HG02870 (cell line): ENCODE data around the gene KCNK17.

ENCODE experiments used
- ATAC-seq: cut with Tn5 transposase; IDR thresholded peaks from one replicate; pipeline ENCODE4 v1.9.1; 2021; ENCODE audit warnings: mild to moderate bottlenecking, moderate library complexity; ENCODE audit not compliant: unreplicated experiment

Gene KCNK17

GRCh38 chr6:39338397-39338796, 24.2 kb upstream of the KCNK17 start:
- no peak for ATAC-seq

DNA sequence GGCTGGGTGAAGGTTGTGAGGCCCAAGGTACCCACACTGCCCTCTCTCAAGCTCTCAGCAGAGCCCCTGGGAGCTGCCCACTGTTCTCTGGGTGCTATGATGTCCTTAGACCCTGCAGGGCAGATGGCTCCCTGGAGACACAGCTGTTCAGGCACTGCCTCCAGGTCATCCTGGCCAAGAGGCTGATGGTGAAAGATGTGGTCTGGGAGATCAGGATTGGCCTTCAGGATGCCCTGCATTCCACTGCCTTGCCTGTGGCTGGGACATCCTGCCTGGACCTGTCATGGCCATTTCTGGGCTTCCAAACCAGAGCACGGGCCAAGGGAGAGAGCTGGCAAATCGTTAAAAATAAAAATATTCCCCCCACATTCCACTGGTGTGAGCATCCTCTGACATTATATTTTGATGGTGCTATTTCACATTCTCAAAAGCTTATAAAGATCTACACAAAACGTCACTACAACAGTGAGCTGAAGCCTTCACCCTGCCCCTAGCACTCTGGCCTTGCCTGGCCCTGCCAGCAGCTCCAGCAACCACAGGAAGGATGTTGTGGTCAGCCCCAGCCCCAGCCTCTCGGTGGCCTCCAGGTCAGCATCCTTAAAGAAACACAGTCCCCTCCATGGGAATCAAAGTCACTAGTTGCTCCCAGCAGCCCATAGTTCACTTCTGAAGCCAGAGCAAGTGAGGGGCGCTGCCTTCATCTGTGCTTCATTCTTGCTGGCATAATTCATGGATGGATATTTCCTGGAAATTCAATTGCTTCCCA, 21.7 kb upstream of the KCNK17 start:
- ATAC-seq: no peak

- no peak for ATAC-seq
Measured at GRCh38 chr6:39333644-39334438, 19.6 kb upstream of the KCNK17 start.

GRCh38 chr6:39330476-39330875, 16.3 kb upstream of the KCNK17 start:
- no peak for ATAC-seq

DNA sequence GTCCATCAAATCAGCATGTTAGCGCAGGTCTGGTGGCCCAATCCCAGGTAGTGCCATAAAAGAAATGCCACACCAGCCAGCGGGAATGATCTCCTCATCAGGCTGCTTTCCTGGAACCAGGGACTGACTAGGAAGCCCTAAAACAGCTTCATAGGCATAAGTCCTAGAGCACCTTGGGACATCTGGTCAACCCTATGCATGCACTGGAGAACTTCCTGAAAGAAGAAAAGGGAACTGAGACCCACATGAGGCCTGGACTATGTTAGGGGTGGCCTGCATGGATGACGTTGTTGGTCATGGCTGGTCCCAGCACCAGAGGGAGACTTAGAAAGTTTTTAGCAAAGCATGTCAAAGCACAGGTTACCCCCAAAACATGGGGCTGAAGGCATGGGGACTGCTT, 15.8 kb upstream of the KCNK17 start:
- ATAC-seq: peak; percentile 90

GRCh38 chr6:39328066-39328465, 13.8 kb upstream of the KCNK17 start:
- ATAC-seq: no peak

DNA sequence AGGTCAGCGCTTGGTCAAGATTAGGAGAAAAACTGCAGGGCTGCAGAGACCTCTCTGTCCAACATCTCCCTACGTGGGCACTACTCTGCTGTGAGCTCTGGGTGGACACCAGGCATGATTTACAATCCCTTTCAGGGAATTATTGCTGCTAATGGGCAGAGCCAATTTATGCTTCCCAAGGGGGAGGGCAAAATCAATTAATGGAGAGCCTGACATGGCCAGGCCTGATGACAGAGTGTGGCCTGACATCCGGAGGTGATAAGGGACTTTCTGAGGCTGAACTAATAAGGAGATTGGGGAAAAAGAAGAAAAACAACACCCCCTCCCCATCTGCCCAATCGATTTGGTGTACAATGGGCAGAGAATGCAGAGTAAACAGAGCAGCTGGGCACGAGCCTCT, 13.3 kb upstream of the KCNK17 start:
- ATAC-seq: no peak

- ATAC-seq: no peak
Measured at GRCh38 chr6:39322306-39322850, 8.2 kb upstream of the KCNK17 start, which contains the start of gene KCNK16. Gene KCNK16, minus strand, starts transcription at chr6:39322702. Its CDS starts 162 bp downstream, at chr6:39322540.

DNA sequence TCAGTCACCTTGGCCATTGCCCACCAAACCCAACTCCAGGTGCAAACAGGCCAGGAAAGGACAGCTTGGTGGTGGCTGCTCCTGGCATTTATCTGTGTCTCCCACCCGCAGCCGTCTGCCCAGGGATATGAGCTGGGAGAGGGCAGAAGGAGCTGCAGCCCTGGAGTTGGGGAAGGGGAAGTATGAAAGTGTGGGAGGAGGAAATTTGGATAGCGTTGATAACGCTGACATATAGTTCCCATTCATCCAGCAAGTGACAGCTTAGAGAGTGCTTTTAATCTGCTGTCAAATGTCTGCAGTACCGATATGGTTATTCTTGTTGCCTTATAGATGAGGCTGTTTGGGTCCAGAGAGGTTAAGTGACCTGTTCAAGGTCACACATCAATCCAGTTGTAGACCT, 7.5 kb upstream of the KCNK17 start:
- ATAC-seq: no peak

GRCh38 chr6:39320363-39320984, 6.3 kb upstream of the KCNK17 start:
- ATAC-seq: no peak

DNA sequence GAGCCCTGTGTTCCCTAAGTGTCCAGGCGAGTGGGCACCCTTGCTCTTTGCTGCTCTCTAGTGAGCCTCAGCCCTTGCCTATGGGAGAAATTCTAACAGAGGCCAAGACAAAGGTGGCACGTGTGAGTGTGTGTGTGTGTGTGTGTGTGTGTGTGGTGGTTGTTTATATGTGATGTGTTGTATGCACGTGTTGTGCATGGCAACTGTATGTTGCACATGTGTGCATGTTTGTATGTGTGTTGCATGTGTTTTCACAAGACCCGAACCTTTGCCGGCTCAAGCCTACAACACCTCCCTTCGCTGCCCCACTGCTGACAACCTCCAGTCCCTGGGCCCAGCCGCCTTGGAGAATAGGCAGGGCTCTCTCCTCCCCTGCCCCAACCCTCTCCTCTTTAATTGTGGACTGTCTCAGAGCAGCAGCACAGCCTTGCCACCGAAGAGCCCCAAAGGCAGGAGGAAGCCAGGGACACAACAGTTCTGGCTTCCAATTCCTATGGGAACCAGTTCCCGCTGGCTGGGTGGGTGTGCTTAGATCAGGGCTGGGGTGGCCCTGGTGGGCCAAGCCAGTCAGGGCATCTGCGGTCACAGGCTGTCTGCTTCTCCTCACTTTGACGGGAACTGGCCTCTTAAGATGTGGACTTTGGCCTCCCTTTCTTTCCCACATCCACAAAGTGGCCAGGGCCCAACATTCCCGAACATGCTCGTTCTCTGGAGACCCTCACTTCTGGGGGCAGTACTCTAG, 5.6 kb upstream of the KCNK17 start:
- no peak for ATAC-seq

- ATAC-seq: no peak
Measured at GRCh38 chr6:39317256-39317655, 3.0 kb upstream of the KCNK17 start.

GRCh38 chr6:39313526-39314272, 520 bp downstream of the KCNK17 start:
- no peak for ATAC-seq

GRCh38 chr6:39312912-39313525, 1.2 kb downstream of the KCNK17 start:
- no peak for ATAC-seq

DNA sequence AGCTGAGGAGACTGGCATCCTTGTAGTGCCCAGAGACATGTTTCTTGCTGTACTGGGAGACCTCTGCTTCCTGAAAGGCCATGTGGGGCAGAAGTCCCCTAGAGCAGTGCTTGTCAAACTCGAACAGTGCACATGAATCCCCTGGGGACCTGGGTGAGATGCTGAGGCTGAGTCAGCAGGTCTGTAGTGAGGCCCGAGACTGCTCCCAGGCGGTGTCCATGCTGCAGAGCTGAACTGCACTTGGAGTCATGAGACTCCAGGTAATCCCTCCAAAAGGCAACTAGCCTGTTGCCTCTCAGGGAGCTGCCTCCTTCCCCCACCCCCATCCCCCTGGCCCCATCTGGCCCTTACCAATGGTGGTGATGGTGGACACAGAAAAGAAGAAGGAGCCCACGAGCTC, 3.7 kb downstream of the KCNK17 start:
- ATAC-seq: no peak

DNA sequence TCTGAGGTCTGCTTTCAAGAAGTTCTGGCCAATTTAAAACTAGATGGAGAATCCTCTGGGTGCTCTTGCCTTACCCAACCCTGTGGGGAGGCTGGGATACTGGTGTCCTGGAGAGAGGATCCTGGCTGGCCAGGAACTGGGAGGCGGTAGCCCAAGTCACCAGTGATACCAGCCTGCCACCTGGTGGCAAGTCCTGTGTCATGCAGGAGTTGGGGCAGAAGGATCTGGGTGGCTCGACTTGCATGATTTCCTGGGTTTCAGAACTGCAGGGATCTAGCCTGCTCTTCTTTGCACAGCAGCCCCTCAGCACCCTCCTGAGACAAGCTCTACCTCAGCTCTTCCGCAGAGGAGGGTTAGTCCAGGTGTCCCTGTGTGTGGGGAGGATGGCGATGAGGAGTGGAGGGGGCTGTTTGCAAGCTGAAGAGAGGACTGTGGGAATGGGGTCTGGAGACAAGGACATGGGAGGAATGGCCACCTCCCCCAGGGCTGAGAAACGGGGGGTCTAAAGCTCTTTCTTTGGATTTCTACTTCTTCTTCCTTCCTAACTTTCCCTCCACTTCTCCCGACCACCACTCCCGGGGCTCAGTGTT, 4.2 kb downstream of the KCNK17 start:
- no peak for ATAC-seq

DNA sequence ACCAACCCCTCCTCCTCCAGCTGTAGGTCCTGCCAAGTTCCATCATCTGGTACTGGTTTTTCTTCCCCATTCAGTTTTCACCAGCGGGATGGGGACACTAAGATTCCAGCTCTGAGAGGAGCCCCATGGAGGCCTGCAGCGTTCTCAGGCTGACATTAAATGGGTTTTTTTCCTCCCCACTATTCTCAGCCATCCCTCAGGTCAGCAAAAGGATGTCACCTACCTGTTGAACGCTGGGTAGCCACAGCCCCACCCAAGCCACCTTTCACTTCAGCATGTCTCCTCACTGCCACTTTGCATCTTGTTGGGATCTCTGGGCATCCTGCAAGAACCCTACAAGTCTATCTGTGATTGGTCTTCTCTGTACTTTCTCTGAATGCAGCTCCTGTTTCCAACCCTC, 6.8 kb downstream of the KCNK17 start:
- ATAC-seq: no peak

- no peak for ATAC-seq
Measured at GRCh38 chr6:39304951-39305350, 9.3 kb downstream of the KCNK17 start.

DNA sequence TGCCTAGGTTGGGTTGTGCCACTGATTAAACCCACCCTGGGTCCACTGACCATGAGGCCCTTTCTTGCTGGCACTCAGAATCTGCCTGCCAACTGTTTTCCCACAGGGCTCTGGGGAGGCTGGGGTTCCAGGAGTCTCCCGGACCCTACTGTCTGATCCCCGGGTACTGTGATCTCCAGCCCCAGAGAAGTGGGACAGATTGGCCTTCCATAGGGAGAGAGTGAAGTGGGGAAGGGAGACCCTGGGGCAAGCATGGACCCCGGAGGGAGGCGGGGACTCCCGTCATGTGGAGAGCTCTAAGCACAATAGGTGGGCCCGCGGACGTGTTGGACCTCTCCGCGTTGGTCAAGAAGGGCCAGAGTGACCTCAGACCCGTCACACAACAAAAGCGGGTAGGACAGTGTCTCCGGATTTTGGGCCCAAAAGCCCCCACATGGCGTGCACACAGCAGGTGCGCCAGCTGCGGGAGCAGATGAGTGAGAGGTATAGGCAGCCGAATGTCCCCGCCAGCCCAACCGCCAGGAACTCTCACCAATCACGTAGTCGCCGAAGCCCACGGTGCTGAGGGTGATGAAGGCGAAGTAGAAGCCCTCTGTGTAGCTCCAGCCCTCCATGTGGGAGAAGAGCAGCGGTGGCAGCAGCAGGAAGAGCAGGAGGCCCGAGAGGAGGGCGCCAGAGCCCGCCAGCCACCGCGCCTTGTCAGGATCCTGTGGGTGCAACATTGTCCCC, 10.6 kb downstream of the KCNK17 start:
- ATAC-seq: peak; percentile 18
